K562 (cell line): Measurements from ENCODE around the gene CYLD. TPM values are rescaled to one million over a fixed set of nuclear protein-coding genes. Genes with fewer than 3 reads are reported as not detected.

Experiments
- ATF1 ChIP-seq, 2 experiments: fragments of 450-650 bp in 1 of 2; IDR thresholded peaks; 2 replicates each; pipeline ENCODE4 v1.6.1; 2016; ENCODE audit warnings: missing compliant biosample characterization in 1 of 2, missing genetic modification characterization in 1 of 2
- ZNF444 ChIP-seq: fragments of 250-450 bp; sonication (Bioruptor Pico); IDR thresholded peaks from 2 replicates; pipeline ENCODE4 v1.4.0; 2020; ENCODE audit warnings: mild to moderate bottlenecking, moderate library complexity
- polyA plus RNA-seq, 8 experiments: library from polyadenylated mRNA; depleted of rRNA in 4 of 8; stranded (reverse) in 5 of 8; unstranded in 3 of 8; fragments of >200 nt; fragmentation: Nextera tagmentation in 2 of 8; fragmentation: Illumina TruSeq in 1 of 8; extraction: Ambion mirVana in 2 of 8; extraction: Trizol in 1 of 8; gene quantifications; 2 replicates each; pipeline versions ENCODE4 v1.2.1 to v1.2.3, GENCODE V29; 2011 to 2014; ENCODE audit warnings: inconsistent platforms in 1 of 8, missing spikeins in 1 of 8
- total RNA-seq, 7 experiments: library from RNA; depleted of rRNA in 6 of 7; stranded (reverse); fragments of >200 nt in 6 of 7; fragmentation: Illumina TruSeq in 2 of 7; extraction: Trizol in 2 of 7; gene quantifications; 2 replicates each; pipeline versions ENCODE4 v1.2.1 to v1.2.3, GENCODE V29; 2011 to 2021; ENCODE audit warnings: low replicate concordance in 1 of 7
- TF ChIP-seq, protein P1 (sequence below), 2 experiments: fragments of 450-650 bp; IDR thresholded peaks; 2 replicates each; pipeline ENCODE4 v1.6.1; 2016; ENCODE audit warnings: mild to moderate bottlenecking in 2 of 2, borderline replicate concordance in 1 of 2, low read depth in 1 of 2, moderate library complexity in 1 of 2

Gene CYLD
- total and polyA plus RNA-seq, 9 of the 15 experiments (the other 6 are each of a cell fraction or from before 2014, with no cell fraction given), result 3.4 to 7.4 (median 5.3) TPM

DNA sequence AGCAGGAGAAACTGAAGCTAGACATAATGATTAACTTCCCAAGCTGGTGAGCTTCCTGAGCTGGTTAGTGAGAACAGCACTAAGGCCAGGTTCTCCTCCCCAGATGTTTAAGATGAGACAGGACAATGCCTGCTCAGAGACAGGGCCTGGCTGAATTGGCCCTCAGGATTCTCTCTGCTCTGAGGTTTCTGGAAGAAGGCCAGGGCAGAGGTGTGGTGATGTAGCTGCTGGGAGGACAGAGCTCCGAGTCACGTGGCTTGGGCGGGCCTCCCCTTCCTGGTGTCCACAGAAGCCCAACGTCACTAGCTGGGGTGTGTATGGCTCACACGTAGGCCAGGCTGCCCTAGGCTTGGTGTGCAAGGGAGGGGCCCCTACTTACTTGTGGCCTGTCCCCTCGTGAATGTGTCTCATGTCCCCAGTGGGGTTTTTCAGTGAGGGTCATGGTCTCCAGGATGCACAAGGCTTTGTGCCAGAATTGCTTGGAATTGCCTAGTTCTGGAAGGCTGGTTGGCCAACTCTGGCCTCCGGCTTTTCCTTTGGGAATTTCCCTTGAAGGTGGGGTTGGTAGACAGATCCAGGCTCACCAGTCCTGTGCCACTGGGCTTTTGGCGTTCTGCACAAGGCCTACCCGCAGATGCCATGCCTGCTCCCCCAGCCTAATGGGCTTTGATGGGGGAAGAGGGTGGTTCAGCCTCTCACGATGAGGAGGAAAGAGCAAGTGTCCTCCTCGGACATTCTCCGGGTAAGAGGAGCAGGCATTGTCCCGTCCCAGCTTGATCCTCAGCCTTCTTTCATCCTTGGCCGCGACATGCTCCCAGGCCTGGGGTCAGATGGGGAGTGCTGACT is 45.1 kb upstream of the CYLD start (continued):
- TF ChIP-seq, protein P1, sequence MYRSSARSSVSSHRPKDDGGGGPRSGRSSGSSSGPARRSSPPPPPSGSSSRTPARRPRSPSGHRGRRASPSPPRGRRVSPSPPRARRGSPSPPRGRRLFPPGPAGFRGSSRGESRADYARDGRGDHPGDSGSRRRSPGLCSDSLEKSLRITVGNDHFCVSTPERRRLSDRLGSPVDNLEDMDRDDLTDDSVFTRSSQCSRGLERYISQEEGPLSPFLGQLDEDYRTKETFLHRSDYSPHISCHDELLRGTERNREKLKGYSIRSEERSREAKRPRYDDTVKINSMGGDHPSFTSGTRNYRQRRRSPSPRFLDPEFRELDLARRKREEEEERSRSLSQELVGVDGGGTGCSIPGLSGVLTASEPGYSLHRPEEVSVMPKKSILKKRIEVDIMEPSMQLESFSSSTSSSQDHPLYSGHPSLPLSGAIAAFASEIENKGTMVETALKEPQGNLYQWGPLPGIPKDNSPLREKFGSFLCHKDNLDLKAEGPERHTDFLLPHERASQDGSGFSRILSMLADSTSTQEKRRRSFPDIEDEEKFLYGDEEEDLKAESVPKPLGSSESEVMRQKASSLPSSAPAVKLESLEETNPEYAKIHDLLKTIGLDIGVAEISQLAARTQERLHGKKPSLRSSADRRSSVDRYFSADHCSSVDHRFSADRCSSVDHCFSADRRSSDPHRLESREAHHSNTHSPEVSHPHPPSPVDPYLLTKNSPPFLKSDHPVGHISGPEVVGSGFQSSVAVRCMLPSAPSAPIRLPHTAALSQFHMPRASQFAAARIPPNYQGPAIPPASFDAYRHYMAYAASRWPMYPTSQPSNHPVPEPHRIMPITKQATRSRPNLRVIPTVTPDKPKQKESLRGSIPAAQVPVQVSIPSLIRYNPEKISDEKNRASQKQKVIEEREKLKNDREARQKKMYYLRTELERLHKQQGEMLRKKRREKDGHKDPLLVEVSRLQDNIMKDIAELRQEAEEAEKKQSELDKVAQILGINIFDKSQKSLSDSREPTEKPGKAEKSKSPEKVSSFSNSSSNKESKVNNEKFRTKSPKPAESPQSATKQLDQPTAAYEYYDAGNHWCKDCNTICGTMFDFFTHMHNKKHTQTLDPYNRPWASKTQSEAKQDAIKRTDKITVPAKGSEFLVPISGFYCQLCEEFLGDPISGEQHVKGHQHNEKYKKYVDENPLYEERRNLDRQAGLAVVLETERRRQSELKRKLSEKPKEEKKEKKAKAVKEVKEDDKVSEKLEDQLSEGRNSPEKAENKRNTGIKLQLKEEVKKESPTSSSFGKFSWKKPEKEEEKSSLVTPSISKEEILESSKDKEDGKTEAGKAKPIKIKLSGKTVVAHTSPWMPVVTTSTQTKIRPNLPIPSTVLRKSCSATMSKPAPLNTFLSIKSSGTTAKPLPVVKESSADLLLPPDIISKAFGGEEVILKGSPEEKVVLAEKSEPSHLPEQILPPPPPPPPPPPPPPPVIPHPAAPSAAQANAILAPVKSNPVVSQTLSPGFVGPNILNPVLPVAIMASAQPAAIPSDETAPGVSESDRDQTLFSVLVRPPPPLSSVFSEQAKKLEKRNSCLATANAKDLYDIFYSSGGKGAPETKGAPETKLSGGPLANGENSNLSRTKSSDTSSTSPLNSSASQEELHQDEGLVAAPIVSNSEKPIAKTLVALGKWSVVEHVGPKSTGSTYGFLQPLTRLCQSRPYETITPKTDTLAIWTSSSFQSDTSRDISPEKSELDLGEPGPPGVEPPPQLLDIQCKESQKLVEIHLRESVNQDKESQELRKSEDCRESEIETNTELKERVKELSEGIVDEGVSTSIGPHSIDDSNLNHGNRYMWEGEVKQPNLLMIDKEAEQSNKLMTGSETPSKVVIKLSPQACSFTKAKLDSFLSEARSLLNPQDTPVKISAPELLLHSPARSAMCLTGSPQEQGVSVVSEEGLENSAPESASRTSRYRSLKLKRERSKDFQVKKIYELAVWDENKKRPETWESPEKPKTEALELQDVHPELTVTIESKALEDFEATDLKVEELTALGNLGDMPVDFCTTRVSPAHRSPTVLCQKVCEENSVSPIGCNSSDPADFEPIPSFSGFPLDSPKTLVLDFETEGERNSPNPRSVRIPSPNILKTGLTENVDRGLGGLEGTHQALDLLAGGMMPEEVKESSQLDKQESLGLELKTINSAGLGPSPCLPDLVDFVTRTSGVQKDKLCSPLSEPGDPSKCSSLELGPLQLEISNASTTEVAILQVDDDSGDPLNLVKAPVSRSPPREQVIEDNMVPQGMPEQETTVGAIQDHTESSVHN (IDR thresholded peaks at IDR 0.05; ENCODE audit: borderline replicate concordance in 1 of 2, low read depth in 1 of 2), result no peak
- no peak for TF ChIP-seq ATF1 (CRISPR knock-in tag; IDR thresholded peaks at IDR 0.05)
- TF ChIP-seq ATF1 (tag; IDR thresholded peaks at IDR 0.05), result peak; percentile 86
- no peak for TF ChIP-seq ZNF444 (CRISPR knock-in tag)
